Measurements from ENCODE around the gene SUV39H1.

SUV39H1 gene

DNA sequence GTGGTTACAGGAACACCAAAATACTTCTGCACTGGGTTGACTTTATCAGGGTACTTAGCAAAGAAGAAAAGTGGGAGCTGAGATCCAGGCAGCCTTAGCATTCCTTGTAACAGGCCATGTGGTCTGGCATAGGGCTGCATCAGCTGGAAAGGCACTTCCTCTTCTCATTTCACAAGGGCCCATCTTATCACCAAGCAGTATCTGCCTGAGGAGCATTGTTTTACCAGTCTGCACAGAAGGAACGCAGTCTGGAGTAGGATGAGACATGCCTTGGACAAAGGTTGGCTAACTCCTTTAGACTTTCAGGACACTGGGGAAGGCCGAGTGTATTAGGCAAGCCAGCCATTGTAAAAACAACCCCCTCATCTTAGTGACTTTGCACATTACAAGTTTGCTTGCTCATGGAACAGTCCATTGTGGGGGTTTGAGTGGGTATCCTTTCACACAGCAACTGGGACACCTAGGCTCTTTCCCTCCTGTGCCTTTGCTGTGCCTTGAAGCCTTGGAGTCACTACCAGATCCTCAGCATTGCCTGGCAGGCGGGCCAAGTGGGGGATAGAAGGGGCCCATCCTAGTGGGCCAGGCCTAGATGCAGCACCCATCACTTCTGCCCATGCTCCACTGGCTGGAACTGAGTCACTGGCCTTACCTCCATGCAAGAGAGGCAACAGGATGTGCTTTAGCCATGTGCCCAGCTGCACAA lies 4.6 kb downstream of the SUV39H1 start:
- intact Hi-C loops (cut with DNase I; ENCODE audit: low total_unique reads), result no loop called here
- no peaks in the 10 kb centered on the region for H3K9me3 ChIP-seq
- no peak for TF ChIP-seq CTCF (IDR thresholded peaks at IDR 0.05)
- peaks cover 0 to 50% (median 15%) of the 10 kb centered on the region in 3 donors for H3K36me3 ChIP-seq
- no peak overlapping the region for H3K4me3 ChIP-seq
- H3K27me3 ChIP-seq, result no peaks in the 10 kb centered on the region
- peaks cover 0 to 5% (median 2%) of the 10 kb centered on the region in 4 donors for H3K4me1 ChIP-seq
- no peak overlapping the region for H3K27ac ChIP-seq
- DNase-seq, result no peak

GRCh38 chrX:48702032-48702431 lies 5.5 kb downstream of the SUV39H1 start:
- Histone ChIP-seq H3K27ac (no peak overlapping the region), H3K4me1 (peaks cover 0 to 4% (median 2%) of the 10 kb centered on the region in 4 donors), H3K4me3 (no peak overlapping the region), H3K36me3 (peaks cover 0 to 58% (median 24%) of the 10 kb centered on the region in 3 donors), H3K27me3 (no peaks in the 10 kb centered on the region), H3K9me3 (no peaks in the 10 kb centered on the region)
- TF ChIP-seq CTCF (IDR thresholded peaks at IDR 0.05), result no peak
- intact Hi-C loops (cut with DNase I; ENCODE audit: low total_unique reads), result no loop called here
- DNase-seq, result no peak

- DNase-seq, result no peak
- H3K4me1 ChIP-seq, result no peaks in the 10 kb centered on the region
- intact Hi-C loops (cut with DNase I; ENCODE audit: low total_unique reads), result no loop called here
- no peak for TF ChIP-seq CTCF (IDR thresholded peaks at IDR 0.05)
- peaks cover 0 to 65% (median 24%) of the 10 kb centered on the region in 3 donors for H3K36me3 ChIP-seq
- H3K27ac ChIP-seq, result no peak overlapping the region
- H3K4me3 ChIP-seq, result no peak overlapping the region
- H3K9me3 ChIP-seq, result no peaks in the 10 kb centered on the region
- no peaks in the 10 kb centered on the region for H3K27me3 ChIP-seq
Observed at GRCh38 chrX:48702716-48703115, 6.2 kb downstream of the SUV39H1 start.

DNA sequence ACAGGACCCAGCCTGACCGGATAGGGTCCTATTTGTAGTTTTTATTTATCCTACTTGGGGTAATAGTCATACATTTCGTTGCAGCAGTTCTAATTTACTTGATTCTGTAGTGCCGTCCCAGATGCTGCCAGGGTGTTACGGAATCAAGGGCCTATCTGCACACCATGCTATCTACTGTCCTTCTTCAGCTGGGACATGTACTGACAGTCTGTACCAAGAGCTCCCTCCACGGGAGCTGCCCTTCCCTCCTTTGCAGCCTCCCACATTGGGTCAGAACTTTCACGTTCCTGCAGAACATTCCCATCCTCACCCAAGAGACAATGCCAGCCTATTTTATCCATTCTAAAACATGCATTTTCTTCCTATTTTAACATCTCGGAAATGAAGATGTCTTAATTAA lies 6.7 kb downstream of the SUV39H1 start:
- no peak for DNase-seq
- H3K36me3 ChIP-seq, result peaks cover 0 to 70% (median 24%) of the 10 kb centered on the region in 3 donors
- no peaks in the 10 kb centered on the region for H3K9me3 ChIP-seq
- intact Hi-C loops (cut with DNase I; ENCODE audit: low total_unique reads), result no loop called here
- no peaks in the 10 kb centered on the region for H3K4me1 ChIP-seq
- no peak overlapping the region for H3K4me3 ChIP-seq
- H3K27ac ChIP-seq, result no peak overlapping the region
- no peaks in the 10 kb centered on the region for H3K27me3 ChIP-seq
- no peak for TF ChIP-seq CTCF (IDR thresholded peaks at IDR 0.05)

- Histone ChIP-seq H3K27me3 (no peaks in the 10 kb centered on the region), H3K4me3 (no peak overlapping the region), H3K9me3 (no peaks in the 10 kb centered on the region), H3K36me3 (peaks cover 0 to 73% (median 24%) of the 10 kb centered on the region in 3 donors), H3K27ac (no peak overlapping the region), H3K4me1 (no peaks in the 10 kb centered on the region)
- intact Hi-C loops (cut with DNase I; ENCODE audit: low total_unique reads), result no loop called here
- no peak for DNase-seq
- TF ChIP-seq CTCF (IDR thresholded peaks at IDR 0.05), result no peak
Observed at GRCh38 chrX:48703642-48704481, 7.3 kb downstream of the SUV39H1 start.
